SH-SY5Y (cell line): Measurements from ENCODE around the gene ST13.

Experiments used
- GATA2 ChIP-seq: IDR thresholded peaks from 2 replicates; pipeline ENCODE4 v1.6.1; 2011; ENCODE audit warnings: mild to moderate bottlenecking, low read depth, low read length
- GATA3 ChIP-seq: IDR thresholded peaks from 2 replicates; pipeline ENCODE4 v1.6.1; 2011; ENCODE audit warnings: low read depth, mild to moderate bottlenecking, low read length, moderate library complexity

ST13 gene

GRCh38 chr22:40856513-40857308, at the start of gene ST13, which contains the start of gene XPNPEP3:
Gene ST13 (minus strand): TSS chr22:40856639. CDS start chr22:40856540, 99 bp downstream.
Gene XPNPEP3 (plus strand): TSS chr22:40857148. CDS start chr22:40857182, 34 bp downstream.
- TF ChIP-seq GATA2 (no peak), GATA3 (no peak)

GRCh38 chr22:40904101-40904500, 47.7 kb upstream of the ST13 start:
- TF ChIP-seq GATA2 = no peak
- TF ChIP-seq GATA3 = no peak

GRCh38 chr22:40898850-40899357, 42.5 kb upstream of the ST13 start:
- TF ChIP-seq GATA2 (no peak), GATA3 (no peak)

- TF ChIP-seq GATA2 (no peak), GATA3 (no peak)
Observed at GRCh38 chr22:40894417-40894816, 38.0 kb upstream of the ST13 start.

GRCh38 chr22:40890881-40891280, 34.4 kb upstream of the ST13 start:
- no peak for TF ChIP-seq GATA3
- TF ChIP-seq GATA2 = no peak

GRCh38 chr22:40889116-40889515, 32.7 kb upstream of the ST13 start:
- TF ChIP-seq GATA2 (no peak), GATA3 (no peak)

- TF ChIP-seq GATA2 = no peak
- no peak for TF ChIP-seq GATA3
Observed at GRCh38 chr22:40878922-40879321, 22.5 kb upstream of the ST13 start.

GRCh38 chr22:40877488-40877887, 21.0 kb upstream of the ST13 start:
- TF ChIP-seq GATA2 (no peak), GATA3 (no peak)

GRCh38 chr22:40876907-40877306, 20.5 kb upstream of the ST13 start:
- no peak for TF ChIP-seq GATA3
- TF ChIP-seq GATA2 = no peak

- TF ChIP-seq GATA3 (no peak), GATA2 (no peak)
Observed at GRCh38 chr22:40875111-40875510, 18.7 kb upstream of the ST13 start.

GRCh38 chr22:40874016-40874415, 17.6 kb upstream of the ST13 start:
- TF ChIP-seq GATA2 (no peak), GATA3 (no peak)

GRCh38 chr22:40867109-40867508, 10.7 kb upstream of the ST13 start:
- TF ChIP-seq GATA3 (no peak), GATA2 (no peak)

- no peak for TF ChIP-seq GATA3
- no peak for TF ChIP-seq GATA2
Observed at GRCh38 chr22:40862537-40862936, 6.1 kb upstream of the ST13 start.

GRCh38 chr22:40862013-40862412, 5.6 kb upstream of the ST13 start, which contains the start of gene DNAJB7:
Gene DNAJB7 (minus strand): TSS chr22:40862113. CDS start chr22:40861994, 119 bp downstream.
- TF ChIP-seq GATA3 = no peak
- TF ChIP-seq GATA2 = no peak

GRCh38 chr22:40857309-40857855, 943 bp upstream of the ST13 start:
- no peak for TF ChIP-seq GATA3
- no peak for TF ChIP-seq GATA2
